A673 (cell line): ENCODE data around the gene AZIN2.

Source experiments
- EZH2 ChIP-seq: fragments of 200-600 bp; sonication (generic); IDR thresholded peaks from 2 replicates; pipeline ENCODE4 v1.6.1; 2017; ENCODE audit warnings: borderline replicate concordance, low read depth, mild to moderate bottlenecking, mixed read lengths, antibody characterized with exemption, low read length; ENCODE audit not compliant: poor library complexity, severe bottlenecking
- TF ChIP-seq, protein P1 (sequence below): fragments of 300-800, 200-600 bp; sonication (generic); conservative IDR thresholded peaks from 2 replicates; pipeline ENCODE4 v1.5.1; 2017; ENCODE audit warnings: low read depth, mild to moderate bottlenecking, antibody characterized with exemption, low read length, moderate library complexity, mixed read lengths

DNA sequence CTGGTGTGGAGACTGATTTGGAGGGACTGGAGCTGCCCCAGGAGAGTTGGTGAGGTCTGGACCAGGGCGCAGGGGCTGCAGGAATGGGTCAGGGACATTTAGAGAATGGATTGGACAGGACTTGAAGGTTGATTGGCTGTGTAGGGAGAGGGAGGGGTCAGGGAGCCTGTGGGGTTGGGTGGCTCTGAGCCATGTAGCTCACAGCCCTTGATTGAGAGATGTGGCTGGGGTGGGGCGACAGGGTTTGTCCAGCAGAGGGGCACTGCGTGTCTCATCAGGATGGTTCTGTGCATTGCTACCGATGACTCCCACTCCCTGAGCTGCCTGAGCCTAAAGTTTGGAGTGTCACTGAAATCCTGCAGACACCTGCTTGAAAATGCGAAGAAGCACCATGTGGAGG is 12.1 kb downstream of the AZIN2 start:
- TF ChIP-seq, protein P1, sequence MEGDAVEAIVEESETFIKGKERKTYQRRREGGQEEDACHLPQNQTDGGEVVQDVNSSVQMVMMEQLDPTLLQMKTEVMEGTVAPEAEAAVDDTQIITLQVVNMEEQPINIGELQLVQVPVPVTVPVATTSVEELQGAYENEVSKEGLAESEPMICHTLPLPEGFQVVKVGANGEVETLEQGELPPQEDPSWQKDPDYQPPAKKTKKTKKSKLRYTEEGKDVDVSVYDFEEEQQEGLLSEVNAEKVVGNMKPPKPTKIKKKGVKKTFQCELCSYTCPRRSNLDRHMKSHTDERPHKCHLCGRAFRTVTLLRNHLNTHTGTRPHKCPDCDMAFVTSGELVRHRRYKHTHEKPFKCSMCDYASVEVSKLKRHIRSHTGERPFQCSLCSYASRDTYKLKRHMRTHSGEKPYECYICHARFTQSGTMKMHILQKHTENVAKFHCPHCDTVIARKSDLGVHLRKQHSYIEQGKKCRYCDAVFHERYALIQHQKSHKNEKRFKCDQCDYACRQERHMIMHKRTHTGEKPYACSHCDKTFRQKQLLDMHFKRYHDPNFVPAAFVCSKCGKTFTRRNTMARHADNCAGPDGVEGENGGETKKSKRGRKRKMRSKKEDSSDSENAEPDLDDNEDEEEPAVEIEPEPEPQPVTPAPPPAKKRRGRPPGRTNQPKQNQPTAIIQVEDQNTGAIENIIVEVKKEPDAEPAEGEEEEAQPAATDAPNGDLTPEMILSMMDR: no peak
- TF ChIP-seq EZH2: no peak
